Type B pancreatic cell (in vitro differentiated cells): ENCODE data around the gene MOK. TPM values are rescaled to one million over a fixed set of nuclear protein-coding genes. Genes with fewer than 3 reads are reported as not detected.
"Not testable (repeated sequence)": the region's sequence is repeated elsewhere in the genome, so short reads cannot be mapped to it uniquely, and the experiment has no call there.

Source experiments
- DNase-seq: peaks from one replicate; pipeline ENCODE4 v3.0.0; 2021; ENCODE audit warnings: mixed read lengths; ENCODE audit not compliant: unreplicated experiment; ENCODE audit errors: extremely low spot score
- H3K27ac Mint-ChIP-seq: 2 replicates; pipeline ENCODE4 v1.8.0; 2021; ENCODE audit warnings: mild to moderate bottlenecking, mixed read lengths
- H3K27me3 Mint-ChIP-seq: 2 replicates; pipeline ENCODE4 v1.8.0; 2021; ENCODE audit warnings: mixed read lengths
- H3K36me3 Mint-ChIP-seq: 2 replicates; pipeline ENCODE4 v1.8.0; 2021; ENCODE audit warnings: mixed read lengths
- H3K4me1 Mint-ChIP-seq: one replicate; pipeline ENCODE4 v1.8.0; 2021; ENCODE audit warnings: mixed read lengths; ENCODE audit not compliant: unreplicated experiment
- H3K4me3 Mint-ChIP-seq: 2 replicates; pipeline ENCODE4 v1.8.0; 2021; ENCODE audit warnings: mild to moderate bottlenecking, mixed read lengths
- H3K9me3 Mint-ChIP-seq: 2 replicates; pipeline ENCODE4 v1.8.0; 2021; ENCODE audit warnings: mixed read lengths
- total RNA-seq: library from RNA; stranded (reverse); gene quantifications from 2 replicates; pipeline ENCODE4 v1.2.1, GENCODE V29; 2021; ENCODE audit warnings: low replicate concordance
- TF ChIP-seq, protein P1 (sequence below): fragments of 200-600 bp; sonication (generic); conservative IDR thresholded peaks from 2 replicates; pipeline ENCODE4 v1.5.0; 2021; ENCODE audit warnings: antibody characterized with exemption, mild to moderate bottlenecking

MOK gene
- total RNA-seq, 1 donor from 2014 or later = 26.3 TPM

- Mint-ChIP-seq H3K27ac (no peak overlapping the region), H3K9me3 (no peaks in the 10 kb centered on the region), H3K4me3 (no peak overlapping the region), H3K4me1 (peaks cover 4% of the 10 kb centered on the region), H3K27me3 (no peaks in the 10 kb centered on the region), H3K36me3 (no peaks in the 10 kb centered on the region)
- no peak for DNase-seq
- TF ChIP-seq, protein P1, sequence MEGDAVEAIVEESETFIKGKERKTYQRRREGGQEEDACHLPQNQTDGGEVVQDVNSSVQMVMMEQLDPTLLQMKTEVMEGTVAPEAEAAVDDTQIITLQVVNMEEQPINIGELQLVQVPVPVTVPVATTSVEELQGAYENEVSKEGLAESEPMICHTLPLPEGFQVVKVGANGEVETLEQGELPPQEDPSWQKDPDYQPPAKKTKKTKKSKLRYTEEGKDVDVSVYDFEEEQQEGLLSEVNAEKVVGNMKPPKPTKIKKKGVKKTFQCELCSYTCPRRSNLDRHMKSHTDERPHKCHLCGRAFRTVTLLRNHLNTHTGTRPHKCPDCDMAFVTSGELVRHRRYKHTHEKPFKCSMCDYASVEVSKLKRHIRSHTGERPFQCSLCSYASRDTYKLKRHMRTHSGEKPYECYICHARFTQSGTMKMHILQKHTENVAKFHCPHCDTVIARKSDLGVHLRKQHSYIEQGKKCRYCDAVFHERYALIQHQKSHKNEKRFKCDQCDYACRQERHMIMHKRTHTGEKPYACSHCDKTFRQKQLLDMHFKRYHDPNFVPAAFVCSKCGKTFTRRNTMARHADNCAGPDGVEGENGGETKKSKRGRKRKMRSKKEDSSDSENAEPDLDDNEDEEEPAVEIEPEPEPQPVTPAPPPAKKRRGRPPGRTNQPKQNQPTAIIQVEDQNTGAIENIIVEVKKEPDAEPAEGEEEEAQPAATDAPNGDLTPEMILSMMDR = no peak
Observed at GRCh38 chr14:102249041-102249440, 55.9 kb downstream of the MOK start.

- TF ChIP-seq, protein P1 = no peak
- Mint-ChIP-seq H3K4me1 (peaks cover 4% of the 10 kb centered on the region), H3K9me3 (no peaks in the 10 kb centered on the region), H3K4me3 (no peak overlapping the region), H3K36me3 (no peaks in the 10 kb centered on the region), H3K27ac (no peak overlapping the region), H3K27me3 (no peaks in the 10 kb centered on the region)
- no peak for DNase-seq
Observed at GRCh38 chr14:102248121-102248520, 56.8 kb downstream of the MOK start.

DNA sequence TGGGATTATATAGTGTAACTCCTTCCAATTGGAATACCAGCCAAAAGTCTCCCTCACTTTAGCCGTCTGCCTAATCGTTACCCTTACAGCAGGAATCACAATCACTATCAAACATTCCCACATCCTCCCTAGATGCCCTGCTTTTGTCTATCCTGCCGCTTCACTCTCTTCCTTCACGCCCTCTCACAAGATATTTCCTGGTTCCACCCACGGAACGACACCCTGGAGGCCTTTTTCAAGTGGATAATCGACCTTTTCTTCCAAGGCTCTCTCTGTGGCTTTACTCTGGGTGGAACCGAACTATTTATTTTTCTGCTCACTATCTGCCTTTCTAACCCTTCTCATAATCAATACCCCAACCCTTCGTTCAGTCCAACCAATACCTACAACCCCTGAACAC, 58.9 kb downstream of the MOK start:
- H3K27ac Mint-ChIP-seq = no peak overlapping the region
- DNase-seq = no peak
- TF ChIP-seq, protein P1 = no peak
- H3K9me3 Mint-ChIP-seq = no peaks in the 10 kb centered on the region
- no peaks in the 10 kb centered on the region for H3K36me3 Mint-ChIP-seq
- H3K4me1 Mint-ChIP-seq = peaks cover 4% of the 10 kb centered on the region
- H3K4me3 Mint-ChIP-seq = no peak overlapping the region
- H3K27me3 Mint-ChIP-seq = no peaks in the 10 kb centered on the region

DNA sequence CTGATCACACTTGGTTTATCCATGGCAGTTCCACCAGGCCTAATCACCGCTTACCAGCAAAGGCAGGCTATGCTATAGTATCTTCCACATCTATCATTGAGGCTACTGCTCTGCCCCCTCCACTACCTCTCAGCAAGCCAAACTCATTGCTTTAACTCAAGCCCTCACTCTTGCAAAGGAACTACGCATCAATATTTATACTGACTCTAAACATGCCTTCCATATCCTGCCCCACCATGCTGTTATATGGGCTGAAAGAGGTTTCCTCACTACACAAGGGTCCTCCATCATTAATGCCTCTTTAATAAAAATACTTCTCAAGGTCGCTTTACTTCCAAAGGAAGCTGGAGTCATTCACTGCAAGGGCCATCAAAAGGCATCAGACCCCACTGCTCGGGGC, 61.2 kb downstream of the MOK start:
- H3K9me3 Mint-ChIP-seq, H3K27ac Mint-ChIP-seq, H3K36me3 Mint-ChIP-seq, H3K4me1 Mint-ChIP-seq, H3K27me3 Mint-ChIP-seq, H3K4me3 Mint-ChIP-seq, DNase-seq: not testable (repeated sequence)

GRCh38 chr14:102241147-102241546, 63.8 kb downstream of the MOK start:
- TF ChIP-seq, protein P1 = no peak
- no peak overlapping the region for H3K27ac Mint-ChIP-seq
- no peaks in the 10 kb centered on the region for H3K4me1 Mint-ChIP-seq
- no peak overlapping the region for H3K4me3 Mint-ChIP-seq
- DNase-seq = no peak
- no peaks in the 10 kb centered on the region for H3K9me3 Mint-ChIP-seq
- no peaks in the 10 kb centered on the region for H3K27me3 Mint-ChIP-seq
- H3K36me3 Mint-ChIP-seq = no peaks in the 10 kb centered on the region

DNA sequence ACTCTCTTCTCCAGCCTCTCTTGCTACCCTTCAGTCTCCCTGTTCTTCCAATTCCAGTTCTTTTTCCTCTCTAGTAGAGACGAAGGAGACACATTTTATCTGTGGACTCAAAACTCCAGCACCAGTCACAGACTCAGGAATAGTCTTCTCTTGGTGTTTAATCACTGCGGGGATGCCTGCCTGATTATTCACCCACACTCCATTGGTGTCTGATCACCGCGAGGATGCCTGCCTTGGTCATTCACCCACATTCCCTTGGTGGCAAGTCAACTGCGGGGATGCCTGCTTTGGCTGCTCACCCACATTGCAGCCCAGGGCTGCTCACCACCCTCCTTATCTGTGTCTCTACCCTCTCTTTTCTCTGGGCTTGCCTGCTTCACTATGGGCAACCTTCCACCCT, 64.5 kb downstream of the MOK start:
- not testable (repeated sequence) for H3K27me3 Mint-ChIP-seq, H3K9me3 Mint-ChIP-seq, H3K36me3 Mint-ChIP-seq, DNase-seq, H3K4me3 Mint-ChIP-seq, H3K27ac Mint-ChIP-seq, H3K4me1 Mint-ChIP-seq

DNA sequence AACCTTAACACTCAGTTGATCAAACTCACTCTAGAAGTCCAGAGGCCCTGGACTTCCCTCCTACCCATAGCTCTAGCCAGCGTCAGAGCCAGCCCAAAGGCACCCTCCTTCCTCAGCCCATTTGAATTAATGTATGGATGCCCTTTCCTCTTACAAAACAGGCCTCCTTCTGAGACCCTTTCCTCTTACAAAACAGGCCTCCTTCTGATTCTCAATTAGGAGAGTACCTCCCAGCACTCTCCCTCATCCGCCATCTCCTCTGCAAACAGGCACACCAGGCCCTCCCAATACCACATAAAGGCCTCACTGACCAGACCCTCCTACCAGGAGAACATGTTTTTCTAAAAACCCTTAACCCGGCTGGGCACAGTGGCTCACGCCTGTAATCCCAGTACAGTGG, 65.7 kb downstream of the MOK start:
- TF ChIP-seq, protein P1 = no peak
- Mint-ChIP-seq H3K27me3 (no peaks in the 10 kb centered on the region), H3K9me3 (no peaks in the 10 kb centered on the region), H3K4me1 (no peaks in the 10 kb centered on the region), H3K36me3 (no peaks in the 10 kb centered on the region), H3K27ac (no peak overlapping the region), H3K4me3 (no peak overlapping the region)
- DNase-seq = no peak
